D721Med (cell line): Measurements from ENCODE around the gene SPATA32.

Source experiments
- DNase-seq: peaks from one replicate; pipeline ENCODE4 v3.0.0; 2011; ENCODE audit warnings: low spot score; ENCODE audit not compliant: insufficient read length
- FAIRE-seq: peaks from 2 replicates; lab custom pipeline; 2011; peaks lifted over from hg19 to GRCh38; lab: Jason Lieb, UNC
- TF ChIP-seq, protein P1 (sequence below): IDR thresholded peaks from 2 replicates; pipeline ENCODE4 v1.5.1; 2012; ENCODE audit warnings: mild to moderate bottlenecking, control low read depth; ENCODE audit not compliant: insufficient read depth; ENCODE audit errors: missing control alignments

SPATA32 gene

DNA sequence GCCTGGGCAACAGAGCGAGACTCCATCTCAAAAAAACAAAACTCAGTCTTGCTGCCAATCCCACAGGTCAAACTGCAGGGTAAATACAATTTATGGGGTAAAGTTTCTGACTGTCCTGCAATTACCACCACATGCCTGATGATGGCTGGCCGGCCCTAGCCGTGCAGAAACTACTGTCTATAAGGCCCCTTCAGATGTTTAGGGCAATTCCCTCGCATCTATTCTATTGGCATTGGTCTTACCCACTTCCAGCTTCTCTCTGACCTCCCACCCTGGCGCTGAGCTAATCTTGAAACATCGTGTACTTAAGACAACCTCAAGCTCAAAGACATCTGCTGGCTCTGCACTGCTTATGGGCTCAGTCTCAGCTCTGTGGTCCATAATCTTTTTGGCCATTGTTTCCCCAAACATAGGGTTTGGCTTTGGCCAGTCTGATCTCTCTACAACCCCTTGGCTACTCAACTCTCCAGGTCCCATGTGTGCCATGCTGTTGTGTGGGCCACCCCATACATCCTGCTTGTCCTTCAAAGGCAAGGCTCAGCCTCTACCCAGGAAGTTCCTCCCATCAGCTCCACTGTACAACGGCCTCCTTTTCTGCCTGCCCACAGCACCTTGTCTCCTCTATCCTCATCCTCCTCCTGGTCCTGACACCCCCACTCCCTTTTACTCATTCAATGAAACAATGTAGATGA, 38.3 kb upstream of the SPATA32 start:
- FAIRE-seq (no peak), DNase-seq (no peak)
- TF ChIP-seq, protein P1, sequence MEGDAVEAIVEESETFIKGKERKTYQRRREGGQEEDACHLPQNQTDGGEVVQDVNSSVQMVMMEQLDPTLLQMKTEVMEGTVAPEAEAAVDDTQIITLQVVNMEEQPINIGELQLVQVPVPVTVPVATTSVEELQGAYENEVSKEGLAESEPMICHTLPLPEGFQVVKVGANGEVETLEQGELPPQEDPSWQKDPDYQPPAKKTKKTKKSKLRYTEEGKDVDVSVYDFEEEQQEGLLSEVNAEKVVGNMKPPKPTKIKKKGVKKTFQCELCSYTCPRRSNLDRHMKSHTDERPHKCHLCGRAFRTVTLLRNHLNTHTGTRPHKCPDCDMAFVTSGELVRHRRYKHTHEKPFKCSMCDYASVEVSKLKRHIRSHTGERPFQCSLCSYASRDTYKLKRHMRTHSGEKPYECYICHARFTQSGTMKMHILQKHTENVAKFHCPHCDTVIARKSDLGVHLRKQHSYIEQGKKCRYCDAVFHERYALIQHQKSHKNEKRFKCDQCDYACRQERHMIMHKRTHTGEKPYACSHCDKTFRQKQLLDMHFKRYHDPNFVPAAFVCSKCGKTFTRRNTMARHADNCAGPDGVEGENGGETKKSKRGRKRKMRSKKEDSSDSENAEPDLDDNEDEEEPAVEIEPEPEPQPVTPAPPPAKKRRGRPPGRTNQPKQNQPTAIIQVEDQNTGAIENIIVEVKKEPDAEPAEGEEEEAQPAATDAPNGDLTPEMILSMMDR = no peak

DNA sequence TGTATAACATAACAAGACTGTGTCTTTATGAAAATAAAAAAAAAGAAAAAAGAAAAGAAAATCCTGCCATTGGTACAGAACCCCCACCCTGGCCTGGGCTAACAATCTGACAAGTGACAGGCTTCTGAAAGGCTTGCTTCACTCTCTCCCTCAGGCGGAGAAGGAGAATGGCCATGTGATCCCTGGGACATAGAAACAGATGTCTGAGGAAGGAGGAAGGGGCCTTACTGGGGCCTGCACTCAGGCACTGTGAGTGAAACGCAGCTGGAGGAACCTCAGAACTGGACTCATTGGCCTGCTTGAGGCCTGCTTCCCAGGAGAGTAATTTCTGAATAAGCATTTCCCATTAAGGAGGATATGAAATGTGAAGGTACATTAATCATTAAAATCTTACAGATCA, 37.5 kb upstream of the SPATA32 start:
- TF ChIP-seq, protein P1 = no peak
- DNase-seq (no peak), FAIRE-seq (no peak)

DNA sequence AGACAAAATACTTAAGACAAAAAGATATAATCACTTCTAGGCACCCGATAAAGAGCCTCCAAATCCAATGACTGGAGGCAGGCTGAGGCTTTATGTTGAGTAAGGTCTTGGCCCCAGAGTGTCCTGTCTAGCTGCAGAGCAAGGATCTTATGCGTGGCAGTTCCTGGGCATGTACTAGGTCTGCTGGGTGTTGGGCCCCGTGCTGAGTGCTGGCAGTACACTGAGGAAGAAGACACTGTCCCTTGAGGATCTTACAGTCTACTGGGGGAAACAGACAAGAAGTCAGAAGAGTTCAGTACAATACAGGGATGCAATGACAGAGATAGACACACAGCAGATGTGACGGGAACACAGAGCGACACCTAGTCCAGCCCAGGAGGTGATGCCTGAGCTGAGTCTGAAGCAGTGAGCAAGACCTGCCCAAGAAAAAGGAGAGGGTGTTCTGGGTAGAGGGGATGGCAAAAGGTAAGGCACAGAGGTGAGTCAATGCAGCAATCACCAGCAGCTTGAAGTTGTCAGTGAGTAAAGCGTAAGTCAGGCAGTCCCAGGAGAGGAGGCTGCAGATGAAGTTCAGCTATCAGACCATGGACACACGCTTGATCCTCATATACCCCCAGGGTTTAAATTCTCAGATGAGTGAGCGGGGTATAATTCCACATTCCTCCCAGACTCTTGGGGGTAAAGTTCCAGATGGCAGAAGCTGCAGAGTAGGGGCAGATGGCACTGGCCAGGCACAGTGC, 36.8 kb upstream of the SPATA32 start:
- DNase-seq (no peak), FAIRE-seq (no peak)
- TF ChIP-seq, protein P1 = no peak

DNA sequence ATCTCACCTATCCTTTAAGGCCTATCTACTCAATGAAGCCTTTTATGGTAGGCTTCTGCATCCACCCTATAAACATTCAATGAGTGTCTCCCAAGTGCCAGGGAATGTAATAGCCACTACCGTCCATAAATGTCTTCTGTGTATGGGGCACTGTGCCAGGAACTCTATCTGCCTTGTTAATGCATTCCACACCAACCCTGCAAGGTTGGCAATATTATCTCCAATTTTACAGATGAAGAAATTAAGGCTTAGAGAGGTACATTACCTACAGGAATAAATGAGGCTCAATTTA, 34.9 kb upstream of the SPATA32 start:
- FAIRE-seq (no peak), DNase-seq (no peak)

DNA sequence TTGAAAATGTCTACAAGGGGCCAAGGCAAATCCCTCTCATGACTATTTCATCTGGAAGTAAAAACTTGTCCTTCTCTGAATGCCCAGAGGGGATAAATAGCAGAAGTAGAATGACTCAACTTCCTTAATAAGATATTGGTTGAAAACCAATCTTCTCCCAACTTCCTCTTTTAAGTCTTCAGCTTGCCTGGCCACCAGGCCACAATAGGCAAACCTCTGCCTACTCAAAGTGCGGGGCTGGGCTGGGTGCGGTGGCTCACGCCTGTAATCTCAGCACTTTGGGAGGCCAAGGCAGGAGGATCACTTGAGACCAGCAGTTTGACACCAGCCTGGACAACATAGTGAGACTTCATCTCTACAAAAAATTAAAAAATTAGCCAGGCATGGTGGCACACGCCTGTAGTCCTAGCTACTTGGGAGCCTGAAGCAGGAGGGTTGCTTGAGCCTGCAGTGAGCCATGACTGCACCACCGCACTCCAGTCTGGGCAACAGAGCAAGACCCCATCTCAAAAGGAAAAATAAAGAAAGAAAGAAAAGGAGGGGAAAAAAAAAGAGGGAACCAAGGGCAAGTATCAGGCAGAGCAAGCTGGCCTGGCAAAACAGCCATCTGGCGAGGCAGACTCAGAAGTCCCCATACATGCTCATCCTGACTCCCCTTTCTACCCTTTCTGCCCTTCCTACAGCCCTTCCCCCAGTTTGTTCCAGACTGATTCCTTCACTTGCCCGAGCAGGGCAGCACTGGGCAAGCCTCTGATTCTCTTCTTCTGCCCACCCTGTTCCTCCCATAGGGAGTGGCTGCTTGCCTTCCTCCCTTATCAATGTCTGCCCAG, 34.3 kb upstream of the SPATA32 start:
- TF ChIP-seq, protein P1 = no peak
- no peak for FAIRE-seq
- no peak for DNase-seq

More for the DNA sequence above, 34.9 kb upstream of the SPATA32 start:
- TF ChIP-seq, protein P1 = no peak

DNA sequence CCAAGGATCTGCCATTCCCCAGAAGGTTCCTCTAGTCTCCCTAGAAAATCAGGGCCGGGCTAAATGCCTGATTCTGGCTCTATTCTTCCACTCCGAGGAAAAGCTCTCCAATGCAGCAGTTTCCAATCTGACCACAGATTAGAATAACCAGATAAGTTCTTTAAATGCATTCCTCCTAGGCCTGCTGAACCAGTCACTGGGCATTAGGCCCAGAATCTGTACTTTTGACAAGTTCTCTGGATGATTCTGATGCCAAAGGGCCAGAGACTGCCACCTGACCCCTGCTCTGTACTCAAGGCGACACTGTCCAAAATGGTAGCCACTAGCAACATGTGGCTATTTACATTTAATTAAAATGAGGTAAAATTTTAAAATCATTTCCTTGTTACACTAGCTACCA, 32.6 kb upstream of the SPATA32 start:
- TF ChIP-seq, protein P1 = no peak
- FAIRE-seq (no peak), DNase-seq (no peak)
